ENCODE data around the gene PCGF2.
"Not testable (repeated sequence)": the region's sequence is repeated elsewhere in the genome, so short reads cannot be mapped to it uniquely, and the experiment has no call there.

The PCGF2 gene

GRCh38 chr17:38735161-38735997, 12.8 kb downstream of the PCGF2 start:
- no peak for DNase-seq (ENCODE audit: low read depth in 2 of 2)

- DNase-seq (ENCODE audit: low read depth in 2 of 2): no peak
Measured at GRCh38 chr17:38733982-38734973, 13.9 kb downstream of the PCGF2 start.

- no peak for DNase-seq (ENCODE audit: low read depth in 2 of 2)
Measured at GRCh38 chr17:38733282-38733981, 14.7 kb downstream of the PCGF2 start.

GRCh38 chr17:38732376-38733281, 15.5 kb downstream of the PCGF2 start:
- DNase-seq (ENCODE audit: low read depth in 2 of 2): no peak

- DNase-seq (ENCODE audit: low read depth in 2 of 2): no peak
Measured at GRCh38 chr17:38731526-38732294, 16.4 kb downstream of the PCGF2 start.

- no peak for DNase-seq (ENCODE audit: low read depth in 2 of 2)
Measured at GRCh38 chr17:38730526-38731379, 17.4 kb downstream of the PCGF2 start.

GRCh38 chr17:38729886-38730525, 18.1 kb downstream of the PCGF2 start, which contains the start of gene CISD3:
Gene CISD3 (plus strand): TSS chr17:38730341. CDS start chr17:38730359, 18 bp downstream.
- peak; percentile 47 to 51 for DNase-seq (ENCODE audit: low read depth in 2 of 2)

- DNase-seq (ENCODE audit: low read depth in 2 of 2): no peak
Measured at GRCh38 chr17:38729368-38729885, 18.7 kb downstream of the PCGF2 start.

GRCh38 chr17:38728290-38728831, 19.8 kb downstream of the PCGF2 start:
- no peak for DNase-seq (ENCODE audit: low read depth in 2 of 2)

GRCh38 chr17:38727736-38728135, 20.4 kb downstream of the PCGF2 start:
- DNase-seq (ENCODE audit: low read depth in 2 of 2): no peak

GRCh38 chr17:38726145-38726544, 22.0 kb downstream of the PCGF2 start:
- not testable (repeated sequence) for DNase-seq (ENCODE audit: low read depth in 2 of 2)

GRCh38 chr17:38725066-38725465, 23.1 kb downstream of the PCGF2 start:
- DNase-seq (ENCODE audit: low read depth in 2 of 2): no peak

GRCh38 chr17:38724337-38724988, 23.7 kb downstream of the PCGF2 start:
- no peak for DNase-seq (ENCODE audit: low read depth in 2 of 2)

GRCh38 chr17:38721802-38722201, 26.3 kb downstream of the PCGF2 start:
- no peak for DNase-seq (ENCODE audit: low read depth in 2 of 2)

- DNase-seq (ENCODE audit: low read depth in 2 of 2): no peak
Measured at GRCh38 chr17:38720941-38721340, 27.2 kb downstream of the PCGF2 start.

GRCh38 chr17:38719943-38720641, 28.0 kb downstream of the PCGF2 start:
- DNase-seq (ENCODE audit: low read depth in 2 of 2): no peak

Data from fibroblast of skin of left biceps (primary cell).